Measurements from ENCODE around the gene RAB3GAP1.
A peak's percentile ranks its signal among the peaks of the same experiment; 100 is the strongest.
"Not testable (repeated sequence)": the region's sequence is repeated elsewhere in the genome, so short reads cannot be mapped to it uniquely, and the experiment has no call there.

Gene RAB3GAP1

DNA sequence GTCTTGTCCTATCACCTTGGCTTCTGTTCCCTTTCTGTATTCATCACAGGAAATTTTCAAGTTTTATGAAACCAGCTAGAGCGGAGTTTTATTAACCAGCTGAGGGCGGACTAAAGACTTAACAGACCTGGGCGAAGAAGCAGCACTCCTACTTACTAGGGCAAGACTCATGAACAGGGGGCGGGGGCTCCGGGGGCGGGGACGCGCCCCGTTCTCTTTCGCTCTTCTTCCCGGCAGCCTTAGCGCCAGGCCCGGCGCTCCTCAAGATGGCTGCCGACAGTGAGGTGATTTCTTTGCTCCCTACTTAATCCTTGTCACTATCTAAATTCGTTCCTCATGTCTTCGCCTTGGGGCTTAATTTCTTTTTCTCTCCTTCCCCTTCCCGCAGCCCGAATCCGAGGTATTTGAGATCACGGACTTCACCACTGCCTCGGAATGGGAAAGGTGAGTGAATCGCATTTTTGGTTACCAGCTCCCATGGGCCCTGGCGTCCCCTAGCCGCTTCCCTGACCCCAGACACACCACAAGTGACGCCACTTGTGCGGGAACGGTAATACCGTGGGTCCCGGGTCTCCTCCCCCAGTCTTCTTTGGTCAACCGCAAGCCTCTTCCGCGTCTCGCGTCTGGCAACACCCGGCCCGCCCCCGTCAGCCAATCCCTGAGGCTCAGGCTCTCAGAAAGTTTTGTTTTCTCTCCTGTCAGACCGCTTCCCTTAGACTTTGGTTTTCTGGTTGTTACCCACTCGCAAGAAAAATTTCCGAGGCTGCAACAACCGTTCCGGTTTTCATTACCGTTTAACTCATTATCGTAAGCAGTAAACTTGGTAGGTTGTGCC lies at the start of gene RAB3GAP1:
Gene RAB3GAP1 (plus strand): TSS at position 251 of the 835 bp plus-strand sequence. CDS start 16 bp downstream, at position 267.
- DNase-seq (ENCODE audit: low read depth in 3 of 3), result peak; percentile 67 to 89 (median 83)

- no peak for DNase-seq (ENCODE audit: low read depth in 3 of 3)
These were observed 49.3 kb upstream of the RAB3GAP1 start for GRCh38 chr2:135002836-135003235.

- DNase-seq (ENCODE audit: low read depth in 3 of 3), result peak; percentile 48 to 56 (median 50)
These were observed 47.9 kb upstream of the RAB3GAP1 start for GRCh38 chr2:135004005-135004746.

DNA sequence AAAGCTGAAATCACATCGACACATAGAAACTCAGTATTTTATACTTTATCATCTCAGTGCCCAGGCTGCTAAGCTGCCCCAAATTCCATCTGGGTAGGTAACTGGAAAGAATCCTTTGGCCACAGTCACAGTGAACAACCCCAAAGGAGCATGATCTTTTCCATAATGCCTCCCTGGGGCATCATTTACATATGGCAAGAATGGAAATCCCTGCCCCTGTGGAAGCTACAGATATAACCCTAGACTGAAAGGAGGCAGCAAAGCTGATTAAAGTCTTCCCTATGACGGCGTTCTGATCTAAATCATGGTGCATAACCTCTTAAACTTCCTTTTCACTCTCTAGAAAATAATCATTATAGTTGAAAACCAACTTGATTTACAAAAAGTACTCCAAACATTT lies 46.3 kb upstream of the RAB3GAP1 start:
- no peak for DNase-seq (ENCODE audit: low read depth in 3 of 3)

DNA sequence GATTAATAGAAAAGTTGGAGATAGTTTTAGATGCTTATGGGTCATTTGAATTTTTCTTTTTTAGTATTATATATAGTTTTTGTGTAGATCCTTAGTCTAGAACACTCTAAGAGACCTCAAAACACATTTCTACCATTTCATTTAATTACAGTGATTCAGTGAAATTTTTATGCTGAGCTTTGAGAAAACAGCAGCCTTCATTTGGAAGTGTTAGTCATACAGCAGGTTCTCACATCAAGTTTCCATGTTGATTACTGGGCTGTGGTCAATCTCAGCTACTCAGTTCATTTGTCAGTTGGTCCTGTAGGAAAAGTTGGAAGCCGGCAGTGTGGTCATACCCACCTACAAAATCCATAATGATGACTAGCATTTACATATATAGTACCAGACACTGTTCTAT lies 42.8 kb upstream of the RAB3GAP1 start:
- DNase-seq (ENCODE audit: low read depth in 3 of 3), result no peak

DNA sequence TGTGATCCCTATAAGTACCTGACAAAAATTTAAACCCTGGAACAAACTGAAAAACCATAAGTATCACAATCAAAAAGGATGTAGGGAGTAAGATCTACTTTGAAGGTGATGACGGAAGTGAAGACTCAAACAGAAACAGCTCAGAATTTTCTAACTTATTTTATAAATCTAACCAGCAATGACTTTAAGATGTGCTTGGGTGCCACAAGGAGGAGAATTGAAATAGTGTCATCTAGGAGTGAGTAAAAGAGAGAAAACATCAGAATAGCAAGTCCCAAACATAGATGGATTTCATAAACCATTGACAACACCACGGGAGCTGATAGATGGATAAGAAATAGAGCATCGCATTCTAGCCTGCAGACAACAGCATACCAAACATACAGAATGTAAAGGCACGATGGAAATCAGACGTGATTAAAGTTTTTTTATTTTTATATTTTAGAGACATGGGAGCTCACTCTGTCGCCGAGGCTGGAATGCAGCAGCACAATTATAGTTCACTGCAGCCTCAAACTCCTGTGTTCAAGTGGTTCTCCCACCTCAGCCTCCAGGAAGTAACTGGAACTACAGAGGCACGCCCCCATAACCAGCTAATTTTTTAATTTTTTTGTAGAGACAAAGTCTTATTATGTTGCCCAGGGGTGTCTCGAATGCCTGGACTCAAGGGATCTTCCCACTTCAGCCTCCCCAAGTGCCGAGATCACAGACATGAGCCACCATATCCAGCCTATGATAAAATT lies 41.7 kb upstream of the RAB3GAP1 start:
- no peak for DNase-seq (ENCODE audit: low read depth in 3 of 3)

DNA sequence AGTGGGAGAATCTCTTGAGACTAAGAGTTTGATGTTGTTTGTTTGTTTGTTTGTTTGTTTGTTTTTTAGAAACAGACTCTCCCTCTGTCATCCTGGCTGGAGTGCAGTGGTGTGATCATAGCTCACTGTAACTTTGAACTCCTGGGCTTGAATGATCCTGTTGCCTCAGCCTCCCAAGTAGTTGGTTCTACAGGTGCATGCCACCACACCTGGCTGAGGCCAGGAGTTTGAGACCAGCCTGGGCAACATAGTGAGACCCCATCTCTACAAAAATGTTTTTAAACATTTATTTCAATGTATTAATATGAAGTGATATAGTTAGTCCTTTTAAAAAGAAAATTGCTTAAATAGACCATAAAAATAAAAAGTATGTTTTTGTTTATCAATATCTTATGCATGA lies 40.5 kb upstream of the RAB3GAP1 start:
- no peak for DNase-seq (ENCODE audit: low read depth in 3 of 3)

GRCh38 chr2:135021618-135022017 lies 30.5 kb upstream of the RAB3GAP1 start:
- DNase-seq (ENCODE audit: low read depth in 3 of 3), result no peak

- no peak for DNase-seq (ENCODE audit: low read depth in 3 of 3)
These were observed 28.9 kb upstream of the RAB3GAP1 start for GRCh38 chr2:135022952-135023880.

DNA sequence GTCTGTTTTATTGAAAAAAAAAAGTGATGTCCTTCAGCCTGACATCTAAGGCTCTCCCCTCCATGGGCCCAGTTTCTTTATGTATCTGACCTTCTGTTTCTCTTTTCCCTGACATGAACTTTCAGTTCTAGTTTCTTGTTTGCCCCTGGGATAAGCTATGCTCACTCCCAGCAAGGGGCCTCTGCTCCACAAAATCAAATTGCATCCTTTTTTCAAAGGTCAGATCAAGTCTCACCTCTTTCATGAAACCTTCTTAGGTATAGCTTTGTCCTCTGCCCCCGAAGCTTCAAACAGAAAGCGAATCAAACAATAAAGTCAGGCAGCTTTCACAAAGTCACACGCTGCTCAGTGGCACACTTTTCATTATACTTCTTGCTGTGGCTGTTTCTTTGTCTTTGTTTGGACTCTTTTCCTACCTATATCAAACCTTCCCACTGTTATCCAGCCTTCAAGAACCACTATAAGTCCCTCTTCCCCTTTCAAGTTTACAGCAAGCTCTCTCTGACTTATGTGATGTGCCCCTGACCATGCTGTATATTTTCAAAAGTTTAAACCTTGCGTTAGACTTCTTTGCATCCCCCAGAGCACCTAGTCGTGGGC lies 28.1 kb upstream of the RAB3GAP1 start:
- no peak for DNase-seq (ENCODE audit: low read depth in 3 of 3)

GRCh38 chr2:135029481-135030134 lies 22.5 kb upstream of the RAB3GAP1 start:
- no peak for DNase-seq (ENCODE audit: low read depth in 3 of 3)

GRCh38 chr2:135030826-135031225 lies 21.3 kb upstream of the RAB3GAP1 start:
- no peak for DNase-seq (ENCODE audit: low read depth in 3 of 3)

DNA sequence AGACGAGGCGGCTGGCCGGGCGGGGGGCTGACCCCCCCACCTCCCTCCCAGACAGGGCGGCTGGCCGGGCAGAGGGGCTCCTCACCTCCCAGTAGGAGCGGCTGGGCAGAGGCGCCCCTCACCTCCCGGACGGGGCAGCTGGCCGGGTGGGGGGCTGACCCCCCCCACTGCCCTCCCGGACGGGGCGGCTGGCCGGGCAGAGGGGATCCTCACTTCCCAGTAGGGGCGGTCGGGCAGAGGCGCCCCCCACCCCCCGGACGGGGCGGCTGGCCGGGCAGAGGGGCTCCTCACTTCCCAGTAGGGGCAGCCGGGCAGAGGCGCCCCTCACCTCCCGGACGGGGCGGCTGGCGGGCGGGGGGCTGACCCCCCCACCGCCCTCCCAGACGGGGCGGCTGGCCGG lies 18.9 kb upstream of the RAB3GAP1 start:
- DNase-seq (ENCODE audit: low read depth in 3 of 3), result not testable (repeated sequence)

DNA sequence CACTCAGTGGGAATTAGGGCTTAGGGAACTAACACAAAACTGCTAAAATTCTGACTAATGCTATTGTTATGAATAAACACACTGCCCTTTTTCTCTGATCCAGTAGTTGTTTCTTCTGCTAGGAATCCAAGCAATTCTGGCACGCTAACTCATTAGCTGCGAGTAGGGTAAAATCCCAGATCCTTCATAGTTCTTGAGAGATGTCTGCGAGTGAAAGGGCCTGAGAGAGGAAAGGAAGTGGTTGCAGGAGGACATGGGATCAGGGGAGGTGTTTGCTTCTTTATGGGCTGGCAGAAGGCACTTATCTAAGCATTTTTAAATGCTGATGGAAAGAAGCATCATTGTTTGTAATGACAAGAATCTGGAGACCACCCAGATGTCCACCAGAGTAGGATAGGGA lies 14.3 kb upstream of the RAB3GAP1 start:
- DNase-seq (ENCODE audit: low read depth in 3 of 3), result no peak

GRCh38 chr2:135043345-135043744 lies 8.7 kb upstream of the RAB3GAP1 start:
- DNase-seq (ENCODE audit: low read depth in 3 of 3), result no peak

DNA sequence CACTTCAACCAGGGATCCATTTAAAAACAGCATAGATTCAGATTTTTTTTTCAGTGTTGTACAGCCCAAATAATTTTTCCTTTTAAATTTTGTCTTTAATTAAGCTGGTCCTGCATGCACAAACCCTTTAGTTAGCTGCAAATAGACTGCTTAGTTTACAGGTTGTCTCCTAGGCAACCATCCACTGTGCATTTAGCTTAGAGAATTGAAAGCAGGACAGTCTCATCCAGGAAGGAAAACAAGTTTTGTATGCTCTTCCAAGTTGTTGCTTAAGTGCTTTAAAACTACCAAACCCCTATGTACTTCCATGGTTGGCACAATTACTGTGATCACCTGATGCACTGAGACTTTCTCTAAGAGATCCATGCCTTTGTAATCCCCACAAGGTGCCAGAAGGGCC lies 4.8 kb upstream of the RAB3GAP1 start, which contains the start of gene MAP3K19:
Gene MAP3K19 (minus strand): TSS at position 148 of the 400 bp plus-strand sequence. CDS start 22,800 bp downstream, outside the sequence.
- DNase-seq (ENCODE audit: low read depth in 3 of 3), result no peak

GRCh38 chr2:135048122-135048521 lies 4.0 kb upstream of the RAB3GAP1 start:
- DNase-seq (ENCODE audit: low read depth in 3 of 3), result no peak

DNA sequence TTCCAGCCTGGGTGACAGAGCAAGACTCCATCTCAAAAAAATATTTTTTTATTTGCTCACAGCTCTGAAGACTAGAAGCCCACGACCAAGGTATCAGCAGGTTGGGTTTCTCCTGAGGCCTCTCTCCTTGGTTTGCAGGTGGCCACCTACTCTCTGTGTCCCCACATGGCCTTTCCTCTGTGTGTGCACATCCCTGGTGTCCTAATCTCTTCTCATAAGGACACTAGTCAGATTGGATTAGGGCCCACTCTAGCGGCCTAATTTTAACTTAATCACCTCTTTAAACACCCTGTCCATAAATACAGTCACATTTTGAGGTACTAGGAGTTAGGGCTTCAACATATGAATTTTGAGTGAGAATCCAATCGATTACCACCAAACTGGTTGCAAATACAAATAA lies 2.0 kb upstream of the RAB3GAP1 start:
- DNase-seq (ENCODE audit: low read depth in 3 of 3), result no peak

DNA sequence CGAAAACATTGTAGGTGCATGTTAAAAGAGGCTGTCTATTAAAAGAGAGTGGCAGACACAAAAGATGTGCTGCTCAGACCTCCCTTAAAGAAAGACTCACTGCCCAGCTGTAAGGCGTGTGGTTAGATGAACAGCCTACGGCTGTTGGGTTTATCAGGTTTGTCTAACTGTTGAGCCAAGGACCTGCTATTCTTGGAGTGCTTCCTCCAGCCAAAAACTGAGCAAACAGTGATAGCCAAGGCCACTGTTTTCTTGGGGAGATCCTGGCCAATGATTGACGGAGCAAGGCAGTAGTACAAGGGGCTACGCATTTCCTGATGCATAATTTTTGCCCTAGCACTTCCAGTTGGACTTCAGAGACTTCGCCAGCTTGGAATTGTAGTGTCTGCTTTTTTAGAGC lies 1.4 kb upstream of the RAB3GAP1 start:
- no peak for DNase-seq (ENCODE audit: low read depth in 3 of 3)

DNA sequence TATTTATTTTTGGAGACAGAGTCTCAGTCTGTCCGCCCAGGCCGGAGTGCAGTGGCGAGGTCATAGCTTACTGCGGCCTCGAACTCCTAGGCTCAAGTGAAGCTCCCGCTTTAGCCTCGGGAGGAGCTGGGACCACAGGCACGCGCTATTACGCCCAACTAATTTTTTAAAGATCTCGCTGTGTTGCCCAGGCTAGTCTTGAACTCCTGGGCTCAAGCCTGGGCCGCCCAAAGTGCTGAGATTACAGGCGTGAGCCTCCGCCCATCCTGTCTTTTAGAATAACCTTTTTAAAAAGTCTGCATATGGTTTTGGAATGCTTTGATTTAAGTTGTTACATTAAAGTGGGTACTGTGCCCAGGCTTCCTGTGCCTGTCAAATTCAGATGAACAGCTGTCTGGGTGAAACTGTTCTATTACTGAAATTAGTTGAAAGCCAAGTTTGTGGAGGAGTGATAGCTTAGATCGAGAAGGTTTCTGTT lies 944 bp downstream of the RAB3GAP1 start:
- peak in 1 of 3 experiments; percentile 2 for DNase-seq (ENCODE audit: low read depth in 3 of 3)
